Stimulated activated CD4-positive, alpha-beta T cell treated with anti-CD3 and anti-CD28 coated beads, Interleukin-4, amount 100 ng/mL, for 4 hours (primary cell): Measurements from ENCODE around the gene FAM185A.
"Not testable (repeated sequence)": the region's sequence is repeated elsewhere in the genome, so short reads cannot be mapped to it uniquely, and the experiment has no call there.

Experiments used
- DNase-seq, 2 experiments: peaks; one replicate each; pipeline ENCODE4 v3.0.0-alpha.2; 2020

The FAM185A gene

DNA sequence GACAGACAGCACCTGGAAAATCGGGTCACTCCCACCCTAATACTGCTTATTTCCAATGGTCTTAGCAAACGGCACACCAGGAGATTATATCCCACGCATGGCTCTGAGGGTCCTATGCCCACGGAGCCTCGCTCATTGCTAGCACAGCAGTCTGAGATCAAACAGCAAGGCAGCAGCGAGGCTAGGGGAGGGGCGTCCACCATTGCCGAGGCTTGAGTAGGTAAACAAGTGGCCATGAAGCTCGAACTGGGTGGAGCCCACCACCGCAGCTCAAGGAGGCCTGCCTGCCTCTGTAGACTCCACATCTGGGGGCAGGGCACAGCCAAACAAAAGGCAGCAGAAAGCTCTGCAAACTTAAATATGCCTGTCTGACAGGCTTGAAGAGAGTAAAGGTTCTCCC is 32.1 kb downstream of the FAM185A start:
- not testable (repeated sequence) for DNase-seq

DNA sequence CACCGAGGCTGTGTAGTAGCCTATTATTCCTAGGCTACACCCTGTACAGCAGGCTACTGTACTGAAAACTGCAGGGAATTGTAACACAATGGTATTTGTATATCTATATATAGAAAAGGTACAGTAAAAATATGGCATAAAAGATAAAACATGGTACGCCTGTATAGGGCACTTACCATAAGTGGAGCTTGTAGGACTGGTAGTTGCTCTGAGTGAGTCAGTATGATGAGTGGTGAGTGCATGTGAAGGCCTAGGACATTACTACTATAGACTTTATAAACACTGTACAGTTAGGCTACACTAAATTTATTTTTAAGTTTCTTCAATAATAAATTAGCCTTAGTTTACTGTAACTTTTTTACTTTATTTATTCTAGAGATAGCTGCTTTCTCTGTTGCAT is 40.0 kb downstream of the FAM185A start:
- not testable (repeated sequence) for DNase-seq

DNA sequence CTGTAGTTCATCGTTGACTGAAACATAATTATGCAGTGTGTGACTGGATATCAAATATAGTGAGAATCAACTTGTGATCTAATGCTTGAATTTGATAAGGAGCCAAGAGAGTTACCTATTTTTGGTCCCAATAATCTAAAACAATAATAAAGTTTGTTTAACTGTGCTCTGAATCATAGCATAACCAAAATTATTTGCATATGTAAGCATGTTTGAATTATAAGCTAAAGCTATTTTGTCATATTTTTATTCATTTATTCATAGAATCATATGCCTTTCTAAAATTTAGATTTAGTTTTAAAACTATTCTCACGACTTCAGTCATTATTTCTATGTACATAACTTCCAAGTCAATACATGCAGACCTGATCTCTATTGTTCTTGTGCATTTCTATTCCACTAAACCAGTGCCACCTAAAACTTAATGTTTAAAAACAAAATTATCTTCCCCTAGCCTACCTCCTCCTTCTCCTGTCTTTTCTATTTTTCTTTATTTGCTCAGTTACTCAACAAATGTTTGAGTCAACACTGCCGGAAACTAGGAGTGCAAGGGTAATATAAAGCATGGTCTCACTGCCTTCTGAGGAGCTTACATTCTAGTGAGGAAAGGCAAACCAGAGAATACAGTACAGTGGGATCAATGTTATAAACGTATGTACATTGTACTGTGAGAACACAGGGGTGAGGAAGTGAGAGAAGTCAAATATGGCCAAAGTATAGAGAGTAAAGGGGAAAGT is 41.7 kb downstream of the FAM185A start:
- DNase-seq: not testable (repeated sequence)

DNA sequence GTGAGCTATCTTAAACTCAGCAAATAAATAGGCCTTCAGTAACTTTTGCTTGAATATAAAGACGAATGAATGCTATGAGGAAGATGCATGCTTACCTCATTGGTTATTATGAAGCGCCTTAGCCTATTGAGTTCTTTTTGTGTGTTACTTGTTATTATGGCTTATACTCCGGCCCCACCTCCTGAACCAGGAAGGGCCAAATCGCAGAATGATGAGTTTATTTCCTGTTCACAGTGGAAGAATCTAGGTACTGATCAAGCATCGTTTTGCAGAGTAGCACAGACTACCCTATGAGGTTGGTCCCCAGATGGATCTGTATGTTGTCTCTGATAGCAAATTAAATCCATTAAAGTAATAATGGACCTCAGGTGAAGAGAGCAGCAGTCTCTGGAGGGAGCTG is 42.6 kb downstream of the FAM185A start:
- DNase-seq: not testable (repeated sequence)

DNA sequence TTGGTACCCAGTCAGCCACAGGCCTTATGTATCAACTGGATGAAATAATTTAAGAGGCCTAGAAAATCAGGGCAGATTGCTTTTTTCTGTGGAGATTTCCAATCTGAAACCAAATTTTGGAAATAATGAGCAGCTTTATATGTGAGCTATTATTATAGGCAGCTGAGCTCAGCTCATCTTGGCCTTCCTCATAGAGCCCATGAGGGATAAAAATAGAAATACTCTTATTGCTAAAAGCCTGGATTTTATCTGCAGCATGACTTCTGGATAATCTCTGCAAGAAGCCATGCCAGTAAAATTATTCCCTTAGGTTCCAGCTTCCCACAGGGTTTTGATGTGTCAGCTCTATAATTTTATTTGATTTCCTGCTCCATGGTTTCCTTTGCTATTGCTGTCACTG is 43.0 kb downstream of the FAM185A start:
- DNase-seq: not testable (repeated sequence)

DNA sequence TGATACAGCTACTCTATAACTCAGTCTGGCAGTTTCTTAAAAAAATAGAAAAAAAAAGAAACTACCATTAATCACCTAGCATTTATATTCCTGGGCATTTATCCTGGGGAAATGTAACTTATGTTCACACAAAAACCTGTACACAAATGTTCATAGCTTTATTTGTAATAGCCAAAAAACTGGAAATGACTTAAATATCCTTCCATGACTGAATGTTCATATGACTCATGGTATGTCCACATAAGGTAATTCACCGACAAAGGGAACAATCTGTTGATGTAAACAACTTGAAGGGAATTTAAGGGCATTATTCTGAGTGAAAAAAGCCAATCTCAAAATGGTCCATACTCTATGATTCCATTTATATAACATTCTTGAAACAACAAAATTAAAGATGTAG is 45.8 kb downstream of the FAM185A start:
- not testable (repeated sequence) for DNase-seq

DNA sequence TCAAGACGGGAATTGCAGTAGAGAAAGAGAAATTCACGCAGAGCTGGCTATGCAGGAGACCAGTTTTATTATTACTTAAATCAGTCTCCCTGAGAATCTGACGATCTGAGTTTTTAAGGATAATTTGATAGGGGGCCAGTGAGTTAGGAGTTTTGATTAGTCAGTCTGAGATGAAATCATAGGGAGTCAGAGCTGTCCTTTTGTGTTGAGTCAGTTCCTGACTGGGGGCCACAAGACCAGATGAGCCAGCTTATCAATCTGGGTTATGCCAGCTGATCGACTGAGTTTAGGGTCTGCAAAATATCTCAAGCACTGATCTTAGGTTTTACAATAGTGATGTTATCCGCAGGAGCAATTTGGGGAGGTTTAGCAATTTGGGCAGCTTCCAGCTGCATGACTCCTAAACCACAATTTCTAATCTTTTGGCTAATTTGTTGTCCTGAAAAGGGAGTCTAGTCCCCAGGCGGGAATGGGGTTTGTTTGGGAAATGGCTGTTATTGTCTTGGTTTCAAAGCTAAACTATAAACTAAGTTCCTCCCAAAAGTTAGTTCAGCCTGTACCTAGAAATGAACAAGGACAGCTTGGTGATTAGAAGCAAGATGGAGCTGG is 47.3 kb downstream of the FAM185A start:
- not testable (repeated sequence) for DNase-seq

DNA sequence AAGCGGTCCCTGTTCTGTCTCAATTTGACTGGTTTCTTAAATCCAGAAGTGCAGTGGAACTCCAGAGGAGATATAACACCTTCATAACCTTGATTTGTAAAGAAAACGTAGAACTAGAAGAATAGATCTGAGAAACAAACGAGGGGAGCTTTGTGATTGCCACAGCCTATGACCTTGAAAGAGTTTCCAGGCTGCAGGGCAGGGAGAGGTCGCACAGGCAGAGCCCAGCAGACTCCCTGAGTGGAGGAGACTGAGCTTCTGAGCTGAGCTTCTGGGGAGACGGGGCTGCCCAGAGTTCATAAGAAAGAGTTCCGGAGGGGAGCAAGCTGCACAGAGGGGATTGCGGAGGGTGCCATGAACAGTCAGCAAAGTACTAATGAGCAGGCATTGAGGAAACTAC is 57.8 kb downstream of the FAM185A start:
- no peak for DNase-seq

DNA sequence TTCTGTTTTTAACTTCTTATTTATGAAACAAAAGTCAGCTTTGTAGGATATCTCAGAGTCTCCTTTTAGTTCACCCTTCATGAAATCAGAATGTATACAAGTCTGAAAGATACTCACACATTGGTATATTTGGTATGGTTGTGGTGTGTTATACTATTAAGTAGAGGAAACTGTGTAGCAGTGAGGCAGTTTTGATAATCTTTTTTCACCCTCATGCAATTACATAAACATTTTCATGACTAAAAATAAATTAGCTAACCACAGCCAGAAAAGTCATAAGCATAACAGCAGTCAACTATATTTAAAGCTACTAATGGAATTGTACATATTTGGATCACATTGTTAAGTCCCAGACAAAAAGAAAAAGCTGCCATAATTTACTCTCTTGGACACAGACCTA is 62.1 kb downstream of the FAM185A start:
- DNase-seq: no peak

DNA sequence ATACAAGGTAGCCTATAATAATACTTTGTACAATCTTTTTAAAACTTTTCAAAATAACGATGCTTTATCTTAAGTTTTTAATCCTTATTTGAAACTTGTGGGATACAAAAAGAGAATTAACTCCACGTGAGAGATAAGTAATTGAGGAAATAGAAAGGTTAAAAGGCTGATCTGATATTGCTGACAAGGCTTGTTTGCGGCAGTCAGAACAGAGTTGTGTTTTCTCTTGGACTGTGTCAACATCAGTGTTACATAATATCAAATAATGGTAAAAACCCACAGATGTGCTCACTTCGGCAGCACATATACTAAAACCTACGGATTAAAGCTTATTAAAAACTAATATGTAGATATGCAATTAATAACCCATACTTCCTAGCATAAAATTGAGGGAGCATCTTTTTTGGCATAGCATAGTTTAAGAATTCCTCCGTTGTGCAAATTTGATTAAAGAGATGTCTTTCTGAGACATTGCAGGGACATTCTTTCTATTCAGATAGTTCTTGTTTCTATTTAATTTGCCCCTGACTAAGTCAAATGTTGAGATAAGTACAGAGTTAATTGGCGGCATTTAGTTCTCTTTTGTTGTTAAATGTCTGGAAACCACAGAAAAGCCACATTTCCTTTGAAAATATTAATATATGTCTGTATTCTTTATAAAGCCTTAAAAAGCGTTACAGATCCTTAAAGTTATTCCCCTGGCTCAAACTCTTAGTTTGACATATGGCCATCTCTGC is 63.3 kb downstream of the FAM185A start:
- no peak for DNase-seq

DNA sequence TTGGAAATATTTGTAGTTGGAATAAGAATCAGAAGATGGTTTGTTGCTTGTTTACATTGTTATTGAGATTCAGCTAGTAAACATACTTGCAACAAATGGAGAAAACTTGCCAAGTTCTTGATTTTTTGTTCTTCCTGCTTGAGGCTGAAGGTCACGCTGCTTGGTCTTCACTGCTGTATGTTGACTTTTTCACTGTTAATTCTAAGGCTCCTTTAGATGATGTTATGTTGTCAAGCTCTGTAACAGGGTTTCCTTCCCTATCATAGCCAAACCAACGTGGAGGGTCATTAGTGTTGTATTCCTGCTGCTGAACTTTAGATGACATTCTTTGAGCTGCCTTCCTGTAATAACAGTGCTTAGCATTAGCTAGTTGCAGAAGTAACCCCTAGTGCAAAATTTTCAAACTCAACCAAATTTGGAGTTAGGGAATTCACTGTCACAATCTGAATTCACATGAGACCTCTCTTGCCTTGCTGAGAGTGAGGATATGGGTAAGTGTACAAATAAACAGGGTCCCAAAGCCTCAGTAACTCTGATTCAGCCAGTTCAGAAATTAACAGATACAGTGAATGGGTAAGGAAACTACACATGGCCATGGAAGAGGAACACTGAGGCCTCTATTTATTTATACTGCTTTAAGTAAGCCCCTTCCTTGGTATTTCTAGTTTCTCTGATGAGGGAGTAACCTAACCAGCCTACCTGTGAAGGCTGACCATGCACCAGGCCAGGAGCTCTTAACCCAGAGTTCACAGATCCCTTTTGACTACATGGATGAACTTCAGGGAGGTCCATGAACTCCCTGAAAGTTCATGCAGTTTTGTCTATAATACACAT is 64.6 kb downstream of the FAM185A start:
- DNase-seq: no peak

DNA sequence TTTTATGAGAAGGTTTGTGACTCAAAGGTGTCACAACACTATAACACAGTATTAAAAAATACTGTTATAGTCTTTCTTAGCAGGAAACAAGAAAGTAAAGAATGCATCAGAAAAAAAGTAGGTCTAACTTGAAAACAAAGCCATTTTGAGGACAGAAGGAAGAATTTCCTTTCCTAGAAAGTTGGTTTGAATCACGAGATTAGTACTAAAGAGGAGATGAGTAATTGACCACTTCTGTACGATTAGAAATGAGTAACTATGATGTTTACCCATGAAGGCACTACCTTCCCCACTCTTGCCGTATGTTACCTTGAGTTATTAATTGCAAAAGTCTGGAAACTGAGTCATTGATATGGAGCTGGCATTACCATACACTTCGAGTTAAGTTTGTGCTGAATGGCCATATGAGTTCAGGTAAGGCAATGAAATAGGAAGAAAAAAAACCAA is 65.2 kb downstream of the FAM185A start:
- no peak for DNase-seq

DNA sequence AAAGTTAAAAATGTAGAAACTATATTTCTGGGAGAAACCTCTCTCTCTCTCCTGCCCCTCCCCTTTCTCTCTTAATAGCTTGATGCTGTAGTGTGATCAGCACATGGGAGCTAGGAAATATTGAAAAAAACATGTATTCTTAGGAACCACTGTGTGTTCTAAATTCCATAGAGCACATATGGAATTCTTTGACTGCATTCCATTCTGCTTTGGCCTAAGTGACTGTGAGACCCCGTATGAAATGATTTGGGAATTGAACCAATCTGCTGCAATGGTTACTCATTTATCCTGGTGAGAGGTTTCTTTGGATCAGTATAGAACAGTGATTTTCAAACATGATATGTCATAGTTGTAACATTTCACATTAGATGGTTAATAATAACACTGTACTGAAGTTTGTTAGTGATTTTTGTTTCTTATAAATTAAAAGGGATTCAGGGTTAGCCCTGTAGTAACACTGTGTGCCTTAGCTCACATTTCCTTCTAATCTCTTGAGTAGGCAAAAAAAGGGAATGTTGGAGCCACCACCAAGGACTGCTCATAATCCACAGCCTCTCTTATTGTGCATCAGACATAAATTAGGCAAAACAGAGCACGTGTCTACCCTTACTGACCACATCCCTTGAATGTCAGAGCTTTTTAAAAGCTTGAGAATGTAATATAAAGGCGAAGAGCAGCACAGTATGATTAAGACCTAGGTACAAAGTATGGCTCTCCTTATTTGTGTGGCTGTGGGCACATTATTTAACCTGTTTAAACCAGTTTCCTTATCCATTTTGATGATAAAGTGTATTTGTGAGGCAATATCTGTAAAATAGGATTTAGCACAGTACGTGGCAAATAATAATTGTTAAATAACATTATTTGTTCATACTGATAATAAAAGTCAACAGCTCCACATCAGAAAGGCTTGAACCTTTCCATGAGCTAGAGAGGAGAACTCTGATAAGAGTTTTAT is 69.1 kb downstream of the FAM185A start:
- DNase-seq: no peak

DNA sequence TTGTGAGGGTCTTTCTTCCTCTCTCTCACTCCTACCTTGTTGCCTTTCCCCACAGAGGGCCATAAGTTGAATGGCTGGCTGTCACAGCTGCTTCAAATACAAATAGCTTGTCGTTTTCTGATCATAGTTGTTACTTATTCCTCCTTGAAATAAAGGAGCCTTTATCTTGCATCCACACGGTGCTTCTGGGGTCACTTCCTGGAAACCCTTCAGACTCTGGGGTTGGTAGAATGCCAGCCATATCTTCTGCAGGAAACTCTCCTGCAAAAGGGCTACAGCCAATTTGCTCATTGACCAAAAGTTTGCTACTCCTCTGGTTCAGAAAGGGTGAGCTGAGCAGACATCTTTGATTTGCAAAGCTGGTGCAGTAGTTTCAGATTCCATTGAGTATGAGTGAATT is 70.4 kb downstream of the FAM185A start:
- no peak for DNase-seq

DNA sequence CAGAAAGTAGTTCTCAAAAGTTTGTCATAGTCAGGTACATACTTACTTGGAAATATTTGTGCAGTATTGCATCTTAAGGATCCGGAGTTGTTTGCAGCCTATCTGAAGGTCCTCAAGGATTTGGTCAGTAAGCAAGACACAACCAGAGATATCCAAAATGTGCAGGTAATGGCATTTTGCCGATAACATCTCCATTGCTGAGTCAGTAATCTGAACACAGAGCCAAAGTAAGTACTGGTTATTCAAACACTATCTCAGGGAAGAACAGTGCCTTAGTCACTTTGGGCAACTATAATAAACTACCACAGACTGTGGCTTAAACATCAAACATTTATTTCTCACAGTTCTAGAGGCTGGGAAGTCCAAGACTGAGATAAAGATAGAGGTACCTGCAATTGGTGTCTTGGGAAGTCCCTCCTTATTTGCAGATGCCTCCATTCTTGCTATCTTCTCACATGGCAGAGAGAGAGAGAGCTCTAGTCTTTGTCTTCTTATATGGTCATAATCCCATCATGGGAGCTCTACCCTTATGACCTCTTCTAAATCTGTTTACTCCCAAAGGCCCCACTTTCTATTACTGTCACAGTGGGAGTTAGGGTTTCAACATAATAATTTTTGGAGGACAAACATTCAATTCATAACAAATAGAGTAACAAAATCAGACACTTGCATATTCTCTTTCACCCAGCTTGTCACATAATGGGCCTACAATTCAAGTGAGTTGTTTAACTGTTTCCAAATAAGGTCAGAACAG is 73.4 kb downstream of the FAM185A start:
- no peak for DNase-seq

DNA sequence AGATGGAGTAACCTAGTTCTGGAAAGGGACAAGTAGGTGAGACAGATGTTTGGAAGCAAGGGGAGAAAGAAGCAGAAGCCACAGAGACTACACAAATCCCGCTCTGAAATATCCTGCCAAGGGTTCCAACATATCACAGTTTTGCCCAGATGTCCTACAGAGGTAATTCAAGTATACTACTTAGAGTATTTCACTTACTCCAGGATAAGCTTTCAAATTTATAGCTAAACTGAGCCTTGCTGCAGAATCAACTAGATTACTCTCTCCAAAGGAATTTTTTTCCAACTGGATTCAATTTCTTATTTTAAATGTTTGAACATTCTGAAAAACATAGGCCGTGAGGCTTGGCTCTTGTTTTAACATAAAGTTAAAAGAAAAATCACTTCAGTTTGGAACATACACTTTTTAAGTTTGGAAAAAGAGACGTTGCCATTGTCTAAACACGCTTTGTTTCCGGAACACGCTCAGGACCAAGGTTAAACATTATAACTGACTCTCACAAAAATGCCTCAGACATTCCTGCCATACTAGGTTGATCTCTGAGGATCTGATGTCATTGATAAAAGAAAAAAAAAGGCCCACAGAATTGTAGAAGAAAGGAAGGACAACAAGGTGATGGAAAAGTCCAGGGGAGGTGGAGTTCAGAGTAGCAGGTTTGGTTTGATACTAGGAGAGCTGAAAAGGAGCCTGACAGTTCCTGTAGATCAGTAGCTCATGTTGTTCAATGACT is 74.8 kb downstream of the FAM185A start:
- no peak for DNase-seq

DNA sequence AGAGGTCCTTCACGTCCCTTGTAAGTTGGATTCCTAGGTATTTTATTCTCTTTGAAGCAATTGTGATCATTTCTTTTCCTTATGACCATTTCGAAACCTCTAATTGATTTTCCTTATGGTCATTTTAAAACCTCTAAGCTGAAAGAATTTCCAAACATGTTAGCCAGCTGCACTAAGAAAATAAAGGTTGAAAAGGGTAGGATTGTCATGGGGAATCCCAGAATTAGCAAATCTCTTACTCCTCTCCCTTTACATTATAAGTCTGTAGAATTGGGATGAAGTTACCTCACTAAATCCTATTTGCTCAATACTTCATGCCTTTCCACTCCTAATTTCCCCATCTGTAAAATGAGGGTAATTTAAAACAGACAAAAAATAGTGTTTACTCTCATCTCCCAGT is 79.5 kb downstream of the FAM185A start:
- no peak for DNase-seq

DNA sequence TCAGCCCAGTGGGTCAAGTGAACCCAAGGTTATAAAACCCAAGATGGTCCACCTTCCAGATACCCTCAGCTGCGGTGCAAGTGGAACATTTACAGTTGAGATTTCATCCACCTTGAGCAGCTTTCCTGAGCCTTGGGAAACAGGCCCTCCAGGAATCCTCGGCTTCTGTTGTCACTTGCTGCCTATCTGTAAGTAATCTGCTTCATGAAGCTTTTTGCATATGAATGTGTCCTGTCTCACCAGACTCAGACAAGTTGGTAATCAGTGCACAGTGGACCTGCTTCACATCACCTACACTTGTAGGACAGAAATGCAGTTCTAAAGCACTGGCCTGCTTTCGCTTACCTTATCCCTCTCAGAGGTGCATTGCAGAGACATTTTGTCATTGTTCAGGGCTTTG is 80.3 kb downstream of the FAM185A start:
- no peak for DNase-seq

DNA sequence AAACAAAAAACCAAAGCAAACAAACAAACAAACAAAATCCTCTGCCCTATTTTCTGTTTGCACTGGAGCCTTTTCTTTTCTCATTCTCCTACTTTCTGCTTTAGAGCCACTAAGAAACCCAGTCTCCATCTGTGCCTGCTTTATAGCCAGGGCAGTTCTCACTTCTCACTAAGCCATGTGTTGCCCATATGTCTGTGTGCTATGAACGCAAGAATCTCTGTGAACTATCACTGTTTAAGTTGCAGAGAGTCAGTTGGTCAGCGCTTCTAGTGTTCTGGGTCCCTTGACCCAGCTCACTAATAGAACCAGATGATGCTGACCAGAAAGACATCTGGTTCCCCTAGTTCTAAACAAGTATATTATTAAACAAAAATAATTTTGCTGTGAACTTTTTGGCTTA is 81.4 kb downstream of the FAM185A start:
- DNase-seq: no peak

DNA sequence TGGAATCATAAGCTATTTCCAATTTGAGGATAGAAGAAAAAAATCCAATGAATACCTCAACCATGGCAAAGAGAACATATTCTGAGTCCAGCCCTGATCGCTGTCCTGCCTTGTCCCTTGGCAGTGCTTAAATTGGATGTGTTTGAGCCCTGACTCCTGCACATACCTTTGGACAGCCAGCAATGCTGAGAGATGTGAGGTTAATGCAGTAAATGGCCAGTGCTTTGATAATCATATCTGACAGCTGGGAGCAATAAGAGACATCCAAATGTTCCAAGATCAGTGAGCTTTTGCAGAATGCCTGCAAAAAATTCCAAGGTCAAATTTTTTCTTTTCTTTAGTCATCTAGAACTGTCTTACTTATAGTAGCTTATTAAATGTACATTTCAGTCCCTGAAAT is 83.9 kb downstream of the FAM185A start:
- DNase-seq: no peak
